NT2/D1 (cell line): ENCODE measurements around the gene FAHD1.

Source experiments
- SUZ12 ChIP-seq: IDR thresholded peaks from 2 replicates; pipeline ENCODE4 v1.6.1; 2011; ENCODE audit not compliant: insufficient read length, insufficient read depth; ENCODE audit errors: extremely low read depth
- YY1 ChIP-seq: IDR thresholded peaks from 2 replicates; pipeline ENCODE4 v1.6.1; 2011; ENCODE audit not compliant: insufficient read length, insufficient read depth

- TF ChIP-seq SUZ12 (no peak), YY1 (no peak)
Measured at GRCh38 chr16:1825864-1826690, 929 bp upstream of the FAHD1 start.
